IMR-90 (cell line): Measurements from ENCODE around the gene OSBPL9. TPM values are rescaled to one million over a fixed set of nuclear protein-coding genes. Genes with fewer than 3 reads are reported as not detected.

Experiments used
- ATAC-seq: fragments of 200-7000 bp; cut with Tn5 transposase; 2 replicates; pipeline ENCODE4 v1.9.1; 2020; ENCODE audit warnings: low read depth, mild to moderate bottlenecking, moderate library complexity
- BruUV-seq: library from RNA; stranded (reverse); fragments of 400-500 nt; replicated peaks from 2 replicates; lab custom pipeline; 2021; lab: Mats Ljungman, UMichigan
- CTCF ChIA-PET: fragments of 300-600 bp; formaldehyde crosslinking; extraction: SDS; loops from one replicate; lab custom pipeline; 2021; ENCODE audit warnings: antibody characterized with exemption; lab: Yijun Ruan, JAX
- POLR2A ChIA-PET: fragments of 300-600 bp; sonication (Branson Sonifier 250); formaldehyde crosslinking; loops from one replicate; lab custom pipeline; 2022; ENCODE audit warnings: antibody characterized with exemption; ENCODE audit not compliant: unreplicated experiment; lab: Charles Lee
- DNase-seq: peaks from one replicate; pipeline ENCODE4 v3.0.0; 2013
- H2AFZ ChIP-seq: replicated peaks from 2 replicates; pipeline ENCODE3; 2013; ENCODE audit warnings: low read length, mild to moderate bottlenecking; ENCODE audit not compliant: poor library complexity
- H2AK5ac ChIP-seq: 2 replicates; pipeline ENCODE4 v1.6.1; 2013; ENCODE audit warnings: low read depth, low read length, inconsistent platforms
- H2AK9ac ChIP-seq: replicated peaks from 2 replicates; pipeline ENCODE3; 2013; ENCODE audit warnings: mild to moderate bottlenecking, low read depth, low read length, moderate library complexity; ENCODE audit not compliant: poor library complexity
- H2BK120ac ChIP-seq: 2 replicates; pipeline ENCODE4 v1.6.1; 2013; ENCODE audit warnings: low read depth, low read length, inconsistent platforms
- H2BK15ac ChIP-seq: 3 replicates; pipeline ENCODE4 v1.6.1; 2013; ENCODE audit warnings: low read depth, low read length, inconsistent platforms
- H2BK20ac ChIP-seq: 2 replicates; pipeline ENCODE4 v1.6.1; 2013; ENCODE audit warnings: low read depth, mild to moderate bottlenecking, inconsistent platforms, low read length, moderate library complexity
- H2BK5ac ChIP-seq: 2 replicates; pipeline ENCODE4 v1.6.1; 2013; ENCODE audit warnings: mild to moderate bottlenecking, low read depth, low read length, inconsistent platforms; ENCODE audit not compliant: poor library complexity, severe bottlenecking
- H3K14ac ChIP-seq: replicated peaks from 2 replicates; pipeline ENCODE4 v1.6.1; 2013; ENCODE audit warnings: low read depth, low read length, inconsistent platforms
- H3K18ac ChIP-seq: 2 replicates; pipeline ENCODE4 v1.6.1; 2013; ENCODE audit warnings: low read depth, low read length, control low read depth
- H3K23ac ChIP-seq: 2 replicates; pipeline ENCODE4 v1.6.1; 2013; ENCODE audit warnings: low read depth, low read length, inconsistent platforms
- H3K27ac ChIP-seq: 2 replicates; pipeline ENCODE4 v1.5.1; 2013; ENCODE audit warnings: mild to moderate bottlenecking, control low read depth, low read length; ENCODE audit not compliant: insufficient read depth
- H3K27me3 ChIP-seq: 2 replicates; pipeline ENCODE4 v1.6.1; 2013; ENCODE audit warnings: low read length; ENCODE audit not compliant: control insufficient read depth, insufficient read depth
- H3K36me3 ChIP-seq: 2 replicates; pipeline ENCODE4 v1.6.1; 2013; ENCODE audit warnings: low read length, mixed read lengths; ENCODE audit not compliant: control insufficient read depth, insufficient read depth
- H3K4ac ChIP-seq: 2 replicates; pipeline ENCODE4 v1.6.1; 2013; ENCODE audit warnings: low read depth, low read length, inconsistent platforms
- H3K4me1 ChIP-seq: 2 replicates; pipeline ENCODE4 v1.6.1; 2013; ENCODE audit warnings: low read length, mixed read lengths; ENCODE audit not compliant: control insufficient read depth, insufficient read depth
- H3K4me2 ChIP-seq: 2 replicates; pipeline ENCODE4 v1.6.1; 2013; ENCODE audit warnings: low read depth, mild to moderate bottlenecking, control low read depth, low read length, moderate library complexity
- H3K4me3 ChIP-seq: 2 replicates; pipeline ENCODE4 v1.5.1; 2013; ENCODE audit warnings: low read depth, mild to moderate bottlenecking, control low read depth, low read length, moderate library complexity; ENCODE audit not compliant: insufficient read depth
- H3K56ac ChIP-seq: 2 replicates; pipeline ENCODE4 v1.6.1; 2013; ENCODE audit warnings: low read length, inconsistent platforms; ENCODE audit not compliant: insufficient read depth; ENCODE audit errors: extremely low read depth
- H3K79me1 ChIP-seq, 2 experiments: 2 replicates each; pipeline ENCODE4 v1.6.1; 2013; ENCODE audit warnings: low read length in 2 of 2, inconsistent platforms in 1 of 2, low read depth in 1 of 2
- H3K9ac ChIP-seq: 2 replicates; pipeline ENCODE4 v1.6.1; 2013; ENCODE audit warnings: low read depth, low read length, control low read depth
- H3K9me1 ChIP-seq: 2 replicates; pipeline ENCODE4 v1.6.1; 2013; ENCODE audit warnings: low read length, inconsistent platforms; ENCODE audit not compliant: insufficient read depth
- H3K9me3 ChIP-seq: 2 replicates; pipeline ENCODE4 v1.6.1; 2013; ENCODE audit warnings: low read length; ENCODE audit not compliant: control insufficient read depth, insufficient read depth
- H4K20me1 ChIP-seq: 2 replicates; pipeline ENCODE4 v1.6.1; 2013; ENCODE audit warnings: low read length, inconsistent platforms; ENCODE audit not compliant: insufficient read depth
- H4K5ac ChIP-seq: 2 replicates; pipeline ENCODE4 v1.6.1; 2013; ENCODE audit warnings: mild to moderate bottlenecking, low read depth, low read length, control low read depth
- H4K8ac ChIP-seq, 2 experiments: 2 replicates each; pipeline ENCODE4 v1.6.1; 2013; ENCODE audit warnings: low read depth in 2 of 2, low read length in 2 of 2, control low read depth in 1 of 2, inconsistent platforms in 1 of 2
- H4K91ac ChIP-seq: 2 replicates; pipeline ENCODE4 v1.6.1; 2013; ENCODE audit warnings: low read depth, low read length, inconsistent platforms; ENCODE audit not compliant: insufficient read depth
- BHLHE40 ChIP-seq: fragments of 150-350 bp; IDR thresholded peaks from 2 replicates; pipeline ENCODE4 v1.6.1; 2016; ENCODE audit warnings: mild to moderate bottlenecking, low read depth, low read length
- CEBPB ChIP-seq: IDR thresholded peaks from 2 replicates; pipeline ENCODE4 v1.6.1; 2012; ENCODE audit warnings: low read depth, low read length, improper control_type of control experiment
- CTCF ChIP-seq: conservative IDR thresholded peaks from 2 replicates; pipeline ENCODE4 v1.5.1; 2012; ENCODE audit warnings: mild to moderate bottlenecking, low read depth, low read length, improper control_type of control experiment
- ELK1 ChIP-seq: fragments of 150-350 bp; IDR thresholded peaks from 2 replicates; pipeline ENCODE4 v1.6.1; 2016; ENCODE audit warnings: low read depth, mild to moderate bottlenecking, low read length, moderate library complexity, borderline replicate concordance
- MAZ ChIP-seq: IDR thresholded peaks from 2 replicates; pipeline ENCODE4 v1.6.1; 2012; ENCODE audit warnings: low read depth, mild to moderate bottlenecking, low read length, improper control_type of control experiment, moderate library complexity, borderline replicate concordance
- NFE2L2 ChIP-seq: fragments of 150-350 bp; IDR thresholded peaks from 2 replicates; pipeline ENCODE4 v1.6.1; 2016; ENCODE audit warnings: low read depth, mild to moderate bottlenecking, low read length
- RAD21 ChIP-seq: IDR thresholded peaks from 2 replicates; pipeline ENCODE4 v1.6.1; 2012; ENCODE audit warnings: low read length, improper control_type of control experiment
- RCOR1 ChIP-seq: IDR thresholded peaks from 2 replicates; pipeline ENCODE4 v1.6.1; 2012; ENCODE audit warnings: mild to moderate bottlenecking, low read length, improper control_type of control experiment; ENCODE audit not compliant: insufficient replicate concordance
- RFX5 ChIP-seq: IDR thresholded peaks from 2 replicates; pipeline ENCODE4 v1.8.0; 2012; ENCODE audit warnings: low read depth, mild to moderate bottlenecking, low read length, moderate library complexity
- SMC3 ChIP-seq: fragments of 150-350 bp; IDR thresholded peaks from 2 replicates; pipeline ENCODE4 v1.6.1; 2016; ENCODE audit warnings: low read depth, mild to moderate bottlenecking, antibody characterized with exemption, low read length, moderate library complexity
- USF2 ChIP-seq: fragments of 150-350 bp; IDR thresholded peaks from 2 replicates; pipeline ENCODE4 v1.6.1; 2017; ENCODE audit warnings: mild to moderate bottlenecking, antibody characterized with exemption, low read length, low read depth
- dilution Hi-C: fragments of 300-500 bp; cut with HindIII; formaldehyde crosslinking; loops from one replicate; pipeline ENCODE4 v1.14.3; 2018; ENCODE audit warnings: low sequenced_read_pairs; ENCODE audit not compliant: unreplicated experiment
- in situ Hi-C: fragments of 300-500 bp; cut with MboI; formaldehyde crosslinking; loops from 3 replicates; pipeline ENCODE4 v1.14.3; 2019; ENCODE audit warnings: low sequenced_read_pairs, inconsistent platforms, mixed read lengths
- intact Hi-C: fragments of 100-400 bp; cut with micrococcal nuclease; formaldehyde crosslinking; loops from 2 replicates; pipeline ENCODE4 v1.10.0; 2022
- polyA plus RNA-seq, 3 experiments: library from polyadenylated mRNA; depleted of rRNA; stranded (reverse); fragments of >200 nt; gene quantifications; 2 replicates each; pipeline ENCODE4 v1.2.3, GENCODE V29; 2012; ENCODE audit warnings: low replicate concordance in 1 of 3
- total RNA-seq: library from RNA; depleted of rRNA; stranded (reverse); fragments of >200 nt; gene quantifications from 2 replicates; pipeline ENCODE4 v1.2.3, GENCODE V29; 2012

Gene OSBPL9
- total and polyA plus RNA-seq, 2 of the 4 experiments (the other 2 are of a cell fraction): 51.4 to 127 TPM

- Histone ChIP-seq H3K27me3 (no peaks in the 10 kb centered on the region), H3K4me1 (peaks cover 17% of the 10 kb centered on the region), H3K23ac (0 out of 2 replicates have a peak overlapping the region, but pooled peaks have one; percentile 52), H3K9ac (no peak overlapping the region), H2AFZ (no peak overlapping the region), H3K36me3 (peaks cover 4% of the 10 kb centered on the region; the same call in 1 of the 2 replicates), H4K91ac (no peak overlapping the region), H2AK9ac (no peak overlapping the region), H2BK120ac (no peak overlapping the region), H3K4me3 (no peak overlapping the region), H3K4ac (peak overlapping the region; percentile 47; the same call in 1 of the 2 replicates), H3K14ac (peak overlapping the region; percentile 50; the same call in 1 of the 2 replicates), H4K8ac (no peak overlapping the region), H3K9me1 (peaks cover 19% of the 10 kb centered on the region), H2BK5ac (no peak overlapping the region), H3K18ac (peak overlapping the region; percentile 47; the same call in 1 of the 2 replicates), H2BK20ac (no peak overlapping the region), H4K20me1 (0 out of 2 replicates have a peak, but pooled peaks cover 3% of the 10 kb centered on the region), H3K79me1 (peaks cover 37 to 76% of the 10 kb centered on the region in 2 experiments), H4K5ac (no peak overlapping the region), H3K56ac (no peak overlapping the region), H2BK15ac (no peak overlapping the region), H3K9me3 (no peaks in the 10 kb centered on the region), H3K27ac (no peak overlapping the region), H2AK5ac (no peak overlapping the region), H3K4me2 (no peak overlapping the region)
- CTCF ChIA-PET: no interaction called here
- no TSS peak for BruUV-seq
- no peak for TF ChIP-seq RAD21
- TF ChIP-seq MAZ: no peak
- no peak for TF ChIP-seq RCOR1
- no peak for TF ChIP-seq BHLHE40
- no peak for TF ChIP-seq RFX5
- no peak for TF ChIP-seq NFE2L2
- no peak for TF ChIP-seq SMC3
- no peak for TF ChIP-seq ELK1
- no peak for TF ChIP-seq CTCF
- TF ChIP-seq CEBPB: no peak
- no peak for TF ChIP-seq USF2
- no peak for ATAC-seq
- in situ Hi-C loops: no loop called here
- POLR2A ChIA-PET: no interaction called here
- dilution Hi-C loops: no loop called here
- intact Hi-C loops: no loop called here
- no peak for DNase-seq
These were observed 36.2 kb downstream of the OSBPL9 start for GRCh38 chr1:51653127-51653526.
